HEK293 (cell line): ENCODE results near the gene TMEM63A.

Experiments used
- CTCF ChIA-PET: fragments of 350-600 bp; formaldehyde crosslinking; extraction: SDS; loops from one replicate; lab custom pipeline; 2021; ENCODE audit warnings: antibody characterized with exemption; lab: Yijun Ruan, JAX
- POLR2A ChIA-PET: fragments of 300-600 bp; formaldehyde crosslinking; extraction: SDS; loops from one replicate; lab custom pipeline; 2020; ENCODE audit warnings: antibody characterized with exemption, inconsistent platforms; lab: Yijun Ruan, JAX
- H3K27ac ChIP-seq: fragments of 200-500 bp; sonication (Bioruptor generic); 2 replicates; pipeline ENCODE4 v1.5.1; 2014; ENCODE audit warnings: low read depth, low read length, control low read depth, inconsistent platforms; ENCODE audit errors: extremely low read depth
- H3K36me3 ChIP-seq, 2 experiments: fragments of 200-500 bp in 1 of 2; sonication (Bioruptor generic) in 1 of 2; 1 replicate in 1 of 2; 2 replicates in 1 of 2; pipeline ENCODE4 v1.5.1; 2014 to 2017; ENCODE audit warnings: inconsistent platforms in 2 of 2, low read length in 2 of 2; ENCODE audit not compliant: control insufficient read depth in 2 of 2, insufficient read depth in 1 of 2
- H3K4me1 ChIP-seq: fragments of 200-500 bp; sonication (Bioruptor generic); 2 replicates; pipeline ENCODE4 v1.5.1; 2014; ENCODE audit warnings: mild to moderate bottlenecking, low read length, inconsistent platforms; ENCODE audit not compliant: control insufficient read depth, insufficient read depth
- H3K4me3 ChIP-seq: 2 replicates; pipeline ENCODE4 v1.5.1; 2011; ENCODE audit warnings: low read depth, mild to moderate bottlenecking, control low read depth, low read length, moderate library complexity
- H3K9me3 ChIP-seq: fragments of 200-500 bp; sonication (Bioruptor generic); 2 replicates; pipeline ENCODE4 v1.5.1; 2014; ENCODE audit warnings: low read depth, low read length, inconsistent platforms; ENCODE audit not compliant: control insufficient read depth, insufficient read depth
- INSM2 ChIP-seq: fragments of 450-650 bp; formaldehyde crosslinking; IDR thresholded peaks from 2 replicates; pipeline ENCODE4 v1.5.1; 2016; ENCODE audit warnings: missing biosample characterization, missing genetic modification characterization
- ZBTB10 ChIP-seq: fragments of 450-650 bp; formaldehyde crosslinking; IDR thresholded peaks from 2 replicates; pipeline ENCODE4 v1.5.1; 2016; ENCODE audit warnings: missing biosample characterization, missing genetic modification characterization
- ZIC2 ChIP-seq: fragments of 450-650 bp; formaldehyde crosslinking; IDR thresholded peaks from 2 replicates; pipeline ENCODE4 v1.5.1; 2016; ENCODE audit warnings: missing biosample characterization, missing genetic modification characterization
- ZNF10 ChIP-seq: fragments of 450-650 bp; formaldehyde crosslinking; IDR thresholded peaks from 2 replicates; pipeline ENCODE4 v1.5.1; 2017; ENCODE audit warnings: missing biosample characterization, missing genetic modification characterization
- ZNF174 ChIP-seq: fragments of 450-650 bp; formaldehyde crosslinking; IDR thresholded peaks from 2 replicates; pipeline ENCODE4 v1.5.0; 2017; ENCODE audit warnings: missing biosample characterization, mild to moderate bottlenecking, missing genetic modification characterization
- ZNF18 ChIP-seq: fragments of 450-650 bp; formaldehyde crosslinking; IDR thresholded peaks from 2 replicates; pipeline ENCODE4 v1.5.1; 2016; ENCODE audit warnings: missing biosample characterization, missing genetic modification characterization
- ZNF214 ChIP-seq: fragments of 450-650 bp; formaldehyde crosslinking; IDR thresholded peaks from 2 replicates; pipeline ENCODE4 v1.5.1; 2017; ENCODE audit warnings: missing biosample characterization, mild to moderate bottlenecking, missing genetic modification characterization, borderline replicate concordance
- ZNF248 ChIP-seq: fragments of 450-650 bp; formaldehyde crosslinking; IDR thresholded peaks from 2 replicates; pipeline ENCODE4 v1.5.1; 2017; ENCODE audit warnings: missing biosample characterization, missing genetic modification characterization
- ZNF274 ChIP-seq, 2 experiments: fragments of 200-500 bp in 1 of 2; fragments of 450-650 bp in 1 of 2; sonication (Bioruptor generic) in 1 of 2; formaldehyde crosslinking in 1 of 2; IDR thresholded peaks; 2 replicates each; pipeline versions ENCODE4 v1.5.1 to v1.6.1; 2014 to 2016; ENCODE audit warnings: borderline replicate concordance in 1 of 2, inconsistent platforms in 1 of 2, low read length in 1 of 2, missing biosample characterization in 1 of 2, missing genetic modification characterization in 1 of 2
- ZNF350 ChIP-seq: fragments of 450-650 bp; formaldehyde crosslinking; IDR thresholded peaks from 2 replicates; pipeline ENCODE4 v1.5.0; 2017; ENCODE audit warnings: missing biosample characterization, mild to moderate bottlenecking, missing genetic modification characterization
- ZNF354C ChIP-seq: fragments of 450-650 bp; formaldehyde crosslinking; IDR thresholded peaks from 2 replicates; pipeline ENCODE4 v1.5.1; 2016; ENCODE audit warnings: missing biosample characterization, missing genetic modification characterization, low read depth, borderline replicate concordance
- ZNF366 ChIP-seq: fragments of 450-650 bp; formaldehyde crosslinking; conservative IDR thresholded peaks from 2 replicates; pipeline ENCODE4 v1.5.1; 2016; ENCODE audit warnings: missing biosample characterization, missing genetic modification characterization
- ZNF416 ChIP-seq: fragments of 450-650 bp; formaldehyde crosslinking; IDR thresholded peaks from 2 replicates; pipeline ENCODE4 v1.5.1; 2016; ENCODE audit warnings: missing biosample characterization, missing genetic modification characterization
- ZNF610 ChIP-seq: fragments of 450-650 bp; formaldehyde crosslinking; IDR thresholded peaks from 2 replicates; pipeline ENCODE4 v1.5.1; 2016; ENCODE audit warnings: missing biosample characterization, missing genetic modification characterization, borderline replicate concordance
- ZNF626 ChIP-seq: fragments of 450-650 bp; sonication (Bioruptor Pico); formaldehyde crosslinking; IDR thresholded peaks from 2 replicates; pipeline ENCODE4 v1.5.1; 2018; ENCODE audit warnings: missing biosample characterization, missing genetic modification characterization, inconsistent platforms
- ZNF658 ChIP-seq: fragments of 450-650 bp; formaldehyde crosslinking; IDR thresholded peaks from 2 replicates; pipeline ENCODE4; 2016; ENCODE audit warnings: missing biosample characterization, missing genetic modification characterization
- ZNF677 ChIP-seq: fragments of 450-650 bp; IDR thresholded peaks from 2 replicates; pipeline ENCODE4 v1.5.0; 2018; ENCODE audit warnings: missing biosample characterization, mild to moderate bottlenecking, missing genetic modification characterization, moderate library complexity
- ZNF707 ChIP-seq: fragments of 450-650 bp; formaldehyde crosslinking; IDR thresholded peaks from 2 replicates; pipeline ENCODE4 v1.5.1; 2016; ENCODE audit warnings: missing biosample characterization, missing genetic modification characterization
- ZNF747 ChIP-seq: fragments of 450-650 bp; formaldehyde crosslinking; IDR thresholded peaks from 2 replicates; pipeline ENCODE4 v1.5.1; 2016; ENCODE audit warnings: missing biosample characterization, missing genetic modification characterization
- ZSCAN16 ChIP-seq: fragments of 450-650 bp; formaldehyde crosslinking; IDR thresholded peaks from 2 replicates; pipeline ENCODE4 v1.5.1; 2016; ENCODE audit warnings: missing biosample characterization, missing genetic modification characterization
- ZSCAN18 ChIP-seq: fragments of 450-650 bp; formaldehyde crosslinking; IDR thresholded peaks from 2 replicates; pipeline ENCODE4 v1.5.1; 2016; ENCODE audit warnings: missing biosample characterization, missing genetic modification characterization

Gene TMEM63A

GRCh38 chr1:225857256-225857655 is 24.9 kb downstream of the TMEM63A start:
- peaks cover 7 to 70% of the 10 kb centered on the region in 2 experiments; a peak in 2 of 3 replicates for H3K36me3 ChIP-seq
- H3K4me3 ChIP-seq, result no peak overlapping the region
- no peak for TF ChIP-seq ZNF248 (tag by site-specific recombination)
- TF ChIP-seq ZIC2 (tag by site-specific recombination), result 0 out of 2 replicates have a peak, but pooled peaks have one; percentile 12
- TF ChIP-seq ZNF626, result no peak
- no peak for TF ChIP-seq ZNF366 (tag by site-specific recombination)
- no peak overlapping the region for H3K27ac ChIP-seq
- ChIA-PET CTCF (interaction anchor here (0.5 to 1.9 kb wide), 3 partner anchors 54 to 260 kb away, joined by 3 to 6 read pairs (median 3); no protein-coding TSS in a partner anchor), POLR2A (interaction anchor here (1.9 kb wide), 1 partner anchor 67 kb away, joined by 5 read pairs; the partner anchor contains the start of gene PYCR2)
- no peaks in the 10 kb centered on the region for H3K4me1 ChIP-seq
- H3K9me3 ChIP-seq, result no peaks in the 10 kb centered on the region

- Histone ChIP-seq H3K36me3 (peaks cover 10 to 63% of the 10 kb centered on the region in 2 experiments; a peak in 2 of 3 replicates), H3K9me3 (no peaks in the 10 kb centered on the region)
- TF ChIP-seq ZNF677 (tag by site-specific recombination) (0 out of 2 replicates have a peak, but pooled peaks have one; percentile 37), ZNF707 (tag by site-specific recombination) (no peak), ZNF18 (tag by site-specific recombination) (no peak)
- TF ChIP-seq, all 188 proteins: peak for 1
- CTCF ChIA-PET, result interaction anchor here (0.6 to 1.5 kb wide), 9 partner anchors 10 to 381 kb away, joined by 3 to 9 read pairs (median 4); partner anchors contain the start of gene TMEM63A
- Histone ChIP-seq H3K4me1 (no peaks in the 10 kb centered on the region), H3K27ac (no peak overlapping the region), H3K4me3 (no peak overlapping the region)
- POLR2A ChIA-PET, result interaction anchor here (0.6 to 1.2 kb wide), 3 partner anchors 9 to 27 kb away, joined by 3 to 4 read pairs (median 3); partner anchors contain the start of gene TMEM63A
Measured at GRCh38 chr1:225855503-225856300, 26.5 kb downstream of the TMEM63A start.

- Histone ChIP-seq H3K27ac (no peak overlapping the region), H3K4me1 (no peaks in the 10 kb centered on the region), H3K4me3 (no peak overlapping the region), H3K36me3 (peaks cover 5 to 58% of the 10 kb centered on the region in 2 experiments; a peak in 2 of 3 replicates), H3K9me3 (no peaks in the 10 kb centered on the region)
- ChIA-PET POLR2A (interaction anchor here (1.4 kb wide), 1 partner anchor 28 kb away, joined by 3 read pairs; no protein-coding TSS in a partner anchor), CTCF (interaction anchor here (0.6 to 1.2 kb wide), 4 partner anchors 23 to 379 kb away, joined by 3 to 5 read pairs (median 4); no protein-coding TSS in a partner anchor)
- TF ChIP-seq ZNF658 (tag by site-specific recombination) (no peak), ZNF274 (IDR thresholded peaks at IDR 0.05; ENCODE audit: low read length) (no peak), ZNF274 (tag by site-specific recombination; IDR thresholded peaks at IDR 0.05; ENCODE audit: borderline replicate concordance) (no peak), ZNF10 (tag by site-specific recombination) (no peak), ZSCAN18 (tag by site-specific recombination) (no peak), ZNF354C (tag by site-specific recombination) (no peak), ZBTB10 (tag by site-specific recombination) (no peak), ZSCAN16 (no peak), INSM2 (tag by site-specific recombination) (no peak), ZNF610 (no peak), ZNF214 (tag by site-specific recombination) (no peak), ZNF174 (tag by site-specific recombination) (no peak), ZNF747 (no peak), ZNF416 (no peak), ZNF350 (tag by site-specific recombination) (no peak), ZNF248 (tag by site-specific recombination) (no peak)
Measured at GRCh38 chr1:225853441-225853840, 28.7 kb downstream of the TMEM63A start.
